Measurements from ENCODE around the gene CGAS.

- TF ChIP-seq POLR2AphosphoS5 (IDR thresholded peaks at IDR 0.05) (no peak), CTCF (IDR thresholded peaks at IDR 0.05) (no peak)
Measured at GRCh38 chr6:73418081-73418741, 33.9 kb downstream of the CGAS start.
